HG03571 (cell line): ENCODE data around the gene NTRK3.
"Not testable (repeated sequence)": the region's sequence is repeated elsewhere in the genome, so short reads cannot be mapped to it uniquely, and the experiment has no call there.

Experiments
- ATAC-seq: cut with Tn5 transposase; IDR thresholded peaks from one replicate; pipeline ENCODE4 v1.9.1; 2021; ENCODE audit not compliant: unreplicated experiment

Gene NTRK3

DNA sequence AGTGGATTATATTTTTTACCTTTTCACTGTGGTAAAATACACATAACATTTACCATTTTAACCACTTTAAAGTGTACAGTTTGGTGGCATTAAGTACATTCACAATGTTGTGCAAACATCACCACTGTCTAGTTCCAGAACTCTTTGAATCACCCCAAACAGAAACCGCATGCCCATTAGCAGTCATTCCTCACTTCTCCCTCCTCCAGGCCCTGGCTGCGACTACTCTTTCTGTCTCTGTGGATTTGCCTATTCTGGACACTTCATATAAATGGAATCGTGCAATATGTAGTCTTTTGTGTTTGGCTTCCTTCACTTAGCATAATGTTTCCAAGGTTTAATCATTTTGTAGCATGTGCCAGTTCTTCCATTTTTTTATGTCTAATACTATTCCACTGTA is 409.8 kb downstream of the NTRK3 start:
- ATAC-seq: no peak

- ATAC-seq: no peak
These were observed 413.2 kb downstream of the NTRK3 start for GRCh38 chr15:87843312-87843711.

DNA sequence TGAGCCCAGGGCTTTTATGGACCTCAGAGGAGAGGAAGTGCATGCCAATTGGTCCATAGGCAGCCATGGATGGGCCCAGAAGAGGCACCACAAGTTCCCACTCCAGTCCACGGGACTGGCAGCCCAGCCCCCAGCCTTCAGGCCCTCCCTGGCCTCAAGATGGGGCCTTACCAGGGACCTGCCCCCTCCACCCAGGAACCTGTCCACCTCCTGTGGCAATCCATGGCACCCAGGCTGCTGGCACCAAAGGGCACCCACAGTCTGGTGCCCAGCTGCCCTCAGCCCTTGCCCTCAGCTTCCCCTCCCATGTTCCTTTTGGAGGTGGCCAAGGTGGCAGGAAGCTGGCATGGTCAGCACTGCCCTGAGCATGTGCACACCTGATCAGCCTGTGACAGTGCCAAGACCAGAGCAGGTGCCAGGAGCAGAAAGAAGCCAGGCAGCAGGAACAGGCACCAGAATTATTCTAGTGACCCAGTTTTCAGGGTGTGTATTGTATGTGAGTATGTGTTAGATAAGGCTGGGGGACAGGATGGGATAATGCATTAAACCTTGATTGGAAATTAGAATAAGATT is 415.0 kb downstream of the NTRK3 start:
- ATAC-seq: no peak

- ATAC-seq: not testable (repeated sequence)
These were observed 420.7 kb downstream of the NTRK3 start for GRCh38 chr15:87835830-87836229.

DNA sequence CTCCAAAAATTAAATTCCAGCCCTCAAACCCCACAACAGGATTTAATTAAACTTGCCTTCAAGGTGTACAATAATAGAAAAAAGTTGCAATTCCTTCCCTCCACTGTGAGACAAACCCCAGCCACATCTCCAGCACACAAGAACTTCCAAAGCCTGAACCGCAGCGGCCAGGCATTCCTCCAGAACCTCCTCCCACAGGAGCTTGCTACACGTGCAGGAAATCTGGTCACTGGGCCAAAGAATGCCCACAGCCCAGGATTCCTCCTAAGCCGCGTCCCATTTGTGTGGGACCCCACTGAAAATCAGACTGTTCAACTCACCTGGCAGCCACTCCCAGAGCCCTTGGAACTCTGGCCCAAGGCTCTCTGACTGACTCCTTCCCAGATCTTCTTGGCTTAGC is 423.2 kb downstream of the NTRK3 start:
- ATAC-seq: not testable (repeated sequence)

DNA sequence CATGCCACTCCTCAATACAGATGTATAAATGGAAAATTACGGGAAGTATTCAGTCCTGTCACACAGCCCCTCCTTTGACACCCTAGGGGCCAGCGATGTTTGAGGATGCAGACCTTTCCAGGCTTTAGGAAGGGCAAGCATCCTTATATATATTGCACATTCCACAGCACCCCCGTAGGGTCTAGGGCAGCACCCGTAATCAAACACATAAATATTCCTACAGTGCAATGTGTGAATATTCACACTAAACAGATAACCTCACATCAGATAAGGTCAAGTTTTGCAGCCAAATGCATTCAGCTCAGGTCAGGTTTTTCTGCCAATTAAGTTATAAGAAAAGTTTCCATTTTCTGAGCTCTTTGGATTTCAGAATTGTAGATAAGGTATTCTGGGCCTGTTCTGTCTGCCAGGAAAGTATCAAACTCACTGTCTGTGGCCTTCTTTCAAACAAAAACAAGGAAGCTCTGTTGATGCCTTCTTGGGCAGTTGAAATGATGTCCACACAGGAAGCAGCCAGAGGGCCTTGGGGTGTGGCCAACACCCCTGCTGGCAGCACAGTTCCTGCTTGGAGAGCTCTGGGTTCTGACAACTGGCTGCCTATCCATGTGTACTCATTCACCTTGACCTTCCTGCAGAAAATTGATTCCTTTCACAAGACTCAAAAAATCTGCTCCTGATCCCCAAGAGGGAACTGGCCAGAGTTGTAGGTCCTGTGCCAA is 427.0 kb downstream of the NTRK3 start:
- no peak for ATAC-seq

- no peak for ATAC-seq
These were observed 427.9 kb downstream of the NTRK3 start for GRCh38 chr15:87828608-87829007.

DNA sequence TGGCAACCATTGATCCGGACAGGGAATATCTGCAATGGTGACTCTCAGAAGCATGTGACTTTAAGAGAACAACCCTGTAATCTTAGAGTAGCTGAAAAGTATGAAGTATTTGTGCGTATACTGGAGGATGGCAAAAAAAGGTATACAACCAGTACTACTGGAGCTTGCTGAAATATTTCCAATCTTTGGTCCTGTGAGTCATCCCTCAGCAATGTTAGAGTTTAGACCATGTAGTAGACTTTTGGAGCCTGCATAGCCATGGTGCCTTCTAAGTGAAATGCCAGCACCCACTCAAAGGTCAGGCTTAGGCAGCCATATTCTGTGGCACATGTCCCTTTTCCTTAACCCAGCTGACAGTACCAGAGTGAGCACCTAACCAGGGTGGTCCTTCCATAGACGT is 429.4 kb downstream of the NTRK3 start:
- ATAC-seq: no peak

DNA sequence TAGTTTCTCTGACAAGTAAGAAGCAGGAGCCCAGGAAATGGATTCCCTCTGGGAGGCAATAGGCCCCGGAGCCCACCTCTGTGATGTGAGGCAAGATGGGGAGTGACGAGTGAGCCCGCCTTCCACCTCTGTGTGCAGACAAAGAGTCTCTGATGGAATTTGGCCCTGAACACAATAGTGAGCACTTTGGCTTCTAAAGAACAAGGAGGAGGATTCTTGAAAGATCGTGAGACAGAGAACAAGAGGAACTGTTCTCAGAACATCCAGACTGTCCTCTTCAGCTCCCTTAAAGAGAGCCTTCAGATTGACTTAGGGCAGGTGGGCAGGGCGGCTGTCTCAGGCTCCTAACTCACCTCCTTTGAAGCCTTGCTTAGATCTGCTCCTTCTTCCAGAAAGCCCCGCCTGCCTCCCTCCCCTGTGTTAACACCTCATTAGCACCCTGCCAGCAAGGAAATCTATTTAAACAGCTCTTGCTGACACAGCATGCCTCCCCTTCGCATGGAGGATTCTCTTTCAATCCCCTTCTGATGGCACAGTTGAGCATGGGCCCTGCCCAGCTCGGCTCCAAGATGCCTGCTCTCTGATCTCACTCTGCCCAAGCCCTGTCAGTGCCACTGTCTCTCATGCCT is 430.3 kb downstream of the NTRK3 start:
- ATAC-seq: no peak

- no peak for ATAC-seq
These were observed 437.8 kb downstream of the NTRK3 start for GRCh38 chr15:87818756-87819155.

DNA sequence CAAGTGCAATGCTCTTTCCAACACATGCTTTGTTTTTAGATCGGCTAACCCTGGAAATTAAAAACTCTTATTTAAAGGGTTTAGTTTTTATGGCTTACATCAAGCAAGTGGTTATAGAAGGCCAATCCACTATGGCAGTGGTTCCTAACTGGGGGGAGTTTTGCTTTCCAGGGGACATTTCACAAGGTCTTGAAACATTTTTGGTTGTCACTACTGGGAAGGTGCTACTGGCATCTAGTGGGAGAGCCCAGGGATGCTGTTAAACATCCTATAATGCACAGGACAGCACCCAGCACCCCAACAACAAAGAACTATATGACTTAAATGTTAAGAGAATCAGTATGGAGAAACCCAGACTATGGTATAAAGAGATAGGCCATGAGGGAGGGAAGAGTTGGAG is 439.0 kb downstream of the NTRK3 start:
- no peak for ATAC-seq

DNA sequence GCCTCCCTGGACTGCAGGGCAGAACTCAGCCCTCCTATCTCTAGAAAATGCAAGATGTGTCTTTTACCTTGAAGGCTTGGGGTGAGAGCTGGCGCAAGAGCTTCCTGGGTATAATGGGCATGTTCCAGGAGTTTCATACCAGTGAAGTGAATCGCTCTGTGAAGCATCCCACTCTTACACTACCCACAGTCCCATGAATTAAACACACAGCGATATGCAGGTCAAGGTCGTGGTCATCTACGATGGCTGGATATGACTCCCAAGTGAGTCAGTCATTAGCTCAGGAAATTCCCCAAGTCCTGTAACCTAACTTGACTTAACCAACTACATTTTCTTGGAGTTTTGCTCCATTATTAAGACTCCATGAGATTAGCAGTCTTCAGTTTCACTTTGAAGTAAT is 439.7 kb downstream of the NTRK3 start:
- ATAC-seq: no peak

DNA sequence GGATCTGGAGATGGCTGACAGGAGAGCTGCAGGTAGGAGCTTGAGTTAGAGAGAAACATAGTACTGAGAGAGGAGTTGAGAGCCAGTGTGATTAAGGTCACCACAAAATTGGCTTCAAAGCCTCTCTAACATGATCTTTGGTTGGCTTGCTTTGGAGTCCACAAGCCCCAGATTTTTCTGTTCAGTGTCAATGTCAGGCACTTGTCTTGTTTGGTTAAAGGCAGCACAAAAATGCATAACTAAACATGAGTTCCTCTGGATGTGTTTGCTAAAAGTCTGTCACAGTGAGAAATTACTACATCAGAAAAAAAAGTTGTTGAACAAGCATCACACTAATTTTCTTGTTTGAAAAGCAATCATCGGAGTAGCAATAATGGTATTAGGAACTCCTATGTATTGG is 440.5 kb downstream of the NTRK3 start:
- ATAC-seq: no peak
